Panc1 (cell line): ENCODE results near the gene SPAG6. TPM values are rescaled to one million over a fixed set of nuclear protein-coding genes. Genes with fewer than 3 reads are reported as not detected.

Source experiments
- total RNA-seq: library from RNA; stranded (reverse); gene quantifications from one replicate; pipeline ENCODE4 v1.2.1, GENCODE V29; 2021; ENCODE audit not compliant: unreplicated experiment

Gene SPAG6
- total RNA-seq, 1 experiment from 2014 or later: not detected

Other genes starting within 250 kb of the SPAG6 start
- gene EBLN1, start 127.5 kb upstream of the SPAG6 start, total RNA-seq: not detected
- 35.6 TPM for gene COMMD3, start 29.1 kb upstream of the SPAG6 start, total RNA-seq
- gene BMI1, start 24.4 kb upstream of the SPAG6 start, total RNA-seq: 55.1 TPM